ENCODE measurements around the gene TNFRSF18. TPM values are rescaled to one million over a fixed set of nuclear protein-coding genes. Genes with fewer than 3 reads are reported as not detected.
A peak's percentile ranks its signal among the peaks of the same experiment; 100 is the strongest.

The TNFRSF18 gene
- total RNA-seq, 1 donor from 2014 or later: 1.2 TPM

GRCh38 chr1:1235016-1235744 lies 28.8 kb upstream of the TNFRSF18 start:
- no peak overlapping the region for H3K4me3 Mint-ChIP-seq
- TF ChIP-seq CTCF (IDR thresholded peaks at IDR 0.05; ENCODE audit: unreplicated experiment): no peak
- peaks cover 27% of the 10 kb centered on the region for H3K4me1 Mint-ChIP-seq
- no peaks in the 10 kb centered on the region for H3K27me3 Mint-ChIP-seq (ENCODE audit: low read depth)
- peaks cover 15% of the 10 kb centered on the region for H3K36me3 Mint-ChIP-seq
- no peak overlapping the region for H3K27ac Mint-ChIP-seq
- no peak for DNase-seq (ENCODE audit: low spot score in 2 of 2, unreplicated experiment in 2 of 2)
- H3K9me3 Mint-ChIP-seq: peaks cover 4% of the 10 kb centered on the region

GRCh38 chr1:1234180-1234808 lies 27.9 kb upstream of the TNFRSF18 start:
- Mint-ChIP-seq H3K36me3 (peaks cover 15% of the 10 kb centered on the region), H3K4me1 (peaks cover 29% of the 10 kb centered on the region), H3K27ac (peak overlapping the region; percentile 67), H3K27me3 (ENCODE audit: low read depth) (no peaks in the 10 kb centered on the region), H3K9me3 (peaks cover 4% of the 10 kb centered on the region), H3K4me3 (peak overlapping the region; percentile 57)
- DNase-seq (ENCODE audit: low spot score in 2 of 2, unreplicated experiment in 2 of 2): no peak
- no peak for TF ChIP-seq CTCF (IDR thresholded peaks at IDR 0.05; ENCODE audit: unreplicated experiment)

GRCh38 chr1:1233567-1233892 lies 27.1 kb upstream of the TNFRSF18 start:
- H3K4me1 Mint-ChIP-seq: peaks cover 27% of the 10 kb centered on the region
- no peak for TF ChIP-seq CTCF (IDR thresholded peaks at IDR 0.05; ENCODE audit: unreplicated experiment)
- no peak for DNase-seq (ENCODE audit: low spot score in 2 of 2, unreplicated experiment in 2 of 2)
- H3K27me3 Mint-ChIP-seq (ENCODE audit: low read depth): no peaks in the 10 kb centered on the region
- peaks cover 4% of the 10 kb centered on the region for H3K9me3 Mint-ChIP-seq
- H3K4me3 Mint-ChIP-seq: peak overlapping the region; percentile 57
- peaks cover 15% of the 10 kb centered on the region for H3K36me3 Mint-ChIP-seq
- H3K27ac Mint-ChIP-seq: peak overlapping the region; percentile 67

GRCh38 chr1:1232796-1233566 lies 26.6 kb upstream of the TNFRSF18 start:
- Mint-ChIP-seq H3K4me3 (peak overlapping the region; percentile 57), H3K9me3 (peaks cover 4% of the 10 kb centered on the region), H3K4me1 (peaks cover 27% of the 10 kb centered on the region), H3K36me3 (peaks cover 15% of the 10 kb centered on the region), H3K27ac (peak overlapping the region; percentile 67), H3K27me3 (ENCODE audit: low read depth) (no peaks in the 10 kb centered on the region)
- no peak for TF ChIP-seq CTCF (IDR thresholded peaks at IDR 0.05; ENCODE audit: unreplicated experiment)
- no peak for DNase-seq (ENCODE audit: low spot score in 2 of 2, unreplicated experiment in 2 of 2)

GRCh38 chr1:1232208-1232795 lies 25.9 kb upstream of the TNFRSF18 start, which contains the start of gene B3GALT6:
TSS of gene B3GALT6 (plus strand) at chr1:1232237. CDS start at chr1:1232279, 42 bp downstream.
- Mint-ChIP-seq H3K4me1 (peaks cover 27% of the 10 kb centered on the region), H3K27me3 (ENCODE audit: low read depth) (no peaks in the 10 kb centered on the region), H3K36me3 (peaks cover 15% of the 10 kb centered on the region), H3K27ac (peak within 1 kb of the TSS; percentile 94), H3K9me3 (peaks cover 4% of the 10 kb centered on the region), H3K4me3 (peak within 1 kb of the TSS; percentile 84)
- no peak for DNase-seq (ENCODE audit: low spot score in 2 of 2, unreplicated experiment in 2 of 2)
- TF ChIP-seq CTCF (IDR thresholded peaks at IDR 0.05; ENCODE audit: unreplicated experiment): no peak

Data from mesothelial cell of epicardium (in vitro differentiated cells).